Transverse colon (tissue), 3 donors: ENCODE measurements around the gene DENND2A.

Experiments used
- EP300 ChIP-seq: sonication (generic); formaldehyde crosslinking; IDR thresholded peaks from one replicate; pipeline ENCODE4 v1.6.1; 2017; ENCODE audit warnings: antibody characterized with exemption, low read depth
- TF ChIP-seq, protein P1 (sequence below), 5 experiments: fragments of 200-600 bp in 3 of 5; fragments of 450-650 bp in 2 of 5; sonication (generic) in 3 of 5; IDR thresholded peaks; 1 replicate in 2 of 5; 2 replicates in 3 of 5; pipeline ENCODE4 v1.5.1; 2016 to 2017; ENCODE audit warnings: antibody characterized with exemption in 5 of 5, inconsistent platforms in 3 of 5, mild to moderate bottlenecking in 2 of 5, moderate library complexity in 1 of 5

DNA sequence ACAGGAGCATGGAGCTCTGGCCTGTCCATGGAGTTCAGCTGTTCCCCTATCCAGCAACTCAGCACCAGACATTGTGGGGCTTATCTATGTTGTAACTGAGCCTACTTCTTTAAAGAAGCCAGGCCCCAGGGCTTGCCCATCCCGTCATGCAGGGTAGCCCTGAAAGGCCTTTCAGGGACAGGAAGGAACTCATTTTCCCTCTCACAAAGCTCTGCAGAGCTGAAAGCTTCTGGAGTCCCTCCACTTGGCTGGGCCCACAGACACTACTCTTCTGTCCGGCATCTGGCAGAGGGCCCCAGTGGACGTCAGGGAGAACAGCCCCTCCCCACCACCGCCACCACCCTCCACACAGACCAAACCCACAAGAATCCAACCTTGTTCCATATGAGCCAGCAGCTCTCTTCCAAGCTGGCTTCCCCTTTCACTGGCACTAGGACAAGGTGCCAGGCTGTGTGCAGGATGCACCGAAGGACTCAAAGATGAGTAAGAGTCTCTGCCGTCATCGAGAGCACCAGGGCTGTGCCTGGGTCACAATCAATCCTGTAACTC, 33.1 kb downstream of the DENND2A start:
- no peak for TF ChIP-seq EP300
- TF ChIP-seq, protein P1, sequence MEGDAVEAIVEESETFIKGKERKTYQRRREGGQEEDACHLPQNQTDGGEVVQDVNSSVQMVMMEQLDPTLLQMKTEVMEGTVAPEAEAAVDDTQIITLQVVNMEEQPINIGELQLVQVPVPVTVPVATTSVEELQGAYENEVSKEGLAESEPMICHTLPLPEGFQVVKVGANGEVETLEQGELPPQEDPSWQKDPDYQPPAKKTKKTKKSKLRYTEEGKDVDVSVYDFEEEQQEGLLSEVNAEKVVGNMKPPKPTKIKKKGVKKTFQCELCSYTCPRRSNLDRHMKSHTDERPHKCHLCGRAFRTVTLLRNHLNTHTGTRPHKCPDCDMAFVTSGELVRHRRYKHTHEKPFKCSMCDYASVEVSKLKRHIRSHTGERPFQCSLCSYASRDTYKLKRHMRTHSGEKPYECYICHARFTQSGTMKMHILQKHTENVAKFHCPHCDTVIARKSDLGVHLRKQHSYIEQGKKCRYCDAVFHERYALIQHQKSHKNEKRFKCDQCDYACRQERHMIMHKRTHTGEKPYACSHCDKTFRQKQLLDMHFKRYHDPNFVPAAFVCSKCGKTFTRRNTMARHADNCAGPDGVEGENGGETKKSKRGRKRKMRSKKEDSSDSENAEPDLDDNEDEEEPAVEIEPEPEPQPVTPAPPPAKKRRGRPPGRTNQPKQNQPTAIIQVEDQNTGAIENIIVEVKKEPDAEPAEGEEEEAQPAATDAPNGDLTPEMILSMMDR (IDR thresholded peaks at IDR 0.05), result no peak
